A673 (cell line): ENCODE measurements around the gene NUP50. TPM values are rescaled to one million over a fixed set of nuclear protein-coding genes. Genes with fewer than 3 reads are reported as not detected.

ENCODE experiments used
- BruUV-seq: library from RNA; stranded (reverse); fragments of 400-500 nt; replicated peaks from 2 replicates; lab custom pipeline; 2021; lab: Mats Ljungman, UMichigan
- CTCF ChIA-PET: fragments of 300-600 bp; sonication (Branson Sonifier 250); formaldehyde crosslinking; loops from one replicate; lab custom pipeline; 2022; ENCODE audit warnings: antibody characterized with exemption; lab: Charles Lee
- POLR2A ChIA-PET: fragments of 300-600 bp; sonication (Branson Sonifier 250); formaldehyde crosslinking; loops from one replicate; lab custom pipeline; 2022; ENCODE audit warnings: antibody characterized with exemption; ENCODE audit not compliant: low non-redundant PET; lab: Charles Lee
- DNase-seq: peaks from one replicate; pipeline ENCODE4 v3.0.0-alpha.2; 2015; ENCODE audit warnings: low spot score
- H3K27ac ChIP-seq: fragments of 200-600 bp; sonication (generic); 2 replicates; pipeline ENCODE4 v1.5.1; 2016; ENCODE audit warnings: mixed run types, low read depth, mild to moderate bottlenecking, mixed read lengths, antibody characterized with exemption, low read length; ENCODE audit not compliant: poor library complexity, severe bottlenecking
- H3K27me3 ChIP-seq: fragments of 200-600 bp; sonication (generic); replicated peaks from 2 replicates; pipeline ENCODE4 v1.6.1; 2017; ENCODE audit warnings: mixed run types, low read depth, mild to moderate bottlenecking, mixed read lengths, antibody characterized with exemption, low read length; ENCODE audit not compliant: insufficient read depth, poor library complexity
- H3K36me3 ChIP-seq: fragments of 200-600 bp; sonication (generic); 2 replicates; pipeline ENCODE4 v1.6.1; 2016; ENCODE audit warnings: mixed run types, mild to moderate bottlenecking, mixed read lengths, antibody characterized with exemption, low read length; ENCODE audit not compliant: insufficient read depth, poor library complexity, severe bottlenecking
- H3K4me1 ChIP-seq: fragments of 200-600 bp; sonication (generic); 2 replicates; pipeline ENCODE4 v1.6.1; 2017; ENCODE audit warnings: mixed run types, mild to moderate bottlenecking, mixed read lengths, antibody characterized with exemption, low read length; ENCODE audit not compliant: insufficient read depth, poor library complexity, severe bottlenecking
- H3K4me3 ChIP-seq: fragments of 200-600 bp; sonication (generic); 2 replicates; pipeline ENCODE4 v1.5.1; 2016; ENCODE audit warnings: low read depth, mixed run types, mild to moderate bottlenecking, mixed read lengths, low read length; ENCODE audit not compliant: poor library complexity, severe bottlenecking
- H3K9me3 ChIP-seq: fragments of 200-600 bp; sonication (generic); 2 replicates; pipeline ENCODE4 v1.6.1; 2016; ENCODE audit warnings: mixed run types, low read depth, mild to moderate bottlenecking, mixed read lengths, antibody characterized with exemption, low read length; ENCODE audit not compliant: poor library complexity, severe bottlenecking
- CTCF ChIP-seq: fragments of 300-800, 200-600 bp; sonication (generic); conservative IDR thresholded peaks from 2 replicates; pipeline ENCODE4 v1.5.1; 2017; ENCODE audit warnings: low read depth, mild to moderate bottlenecking, antibody characterized with exemption, low read length, moderate library complexity, mixed read lengths
- EZH2 ChIP-seq: fragments of 200-600 bp; sonication (generic); IDR thresholded peaks from 2 replicates; pipeline ENCODE4 v1.6.1; 2017; ENCODE audit warnings: borderline replicate concordance, low read depth, mild to moderate bottlenecking, mixed read lengths, antibody characterized with exemption, low read length; ENCODE audit not compliant: poor library complexity, severe bottlenecking
- intact Hi-C: fragments of 100-400 bp; cut with micrococcal nuclease; formaldehyde crosslinking; loops from one replicate; pipeline ENCODE4 v1.10.0; 2022; ENCODE audit not compliant: unreplicated experiment
- total RNA-seq: library from RNA; stranded (reverse); gene quantifications from 2 replicates; pipeline ENCODE4 v1.2.3, GENCODE V29; 2021

Gene NUP50
- total RNA-seq, 1 experiment from 2014 or later, result 124 TPM

DNA sequence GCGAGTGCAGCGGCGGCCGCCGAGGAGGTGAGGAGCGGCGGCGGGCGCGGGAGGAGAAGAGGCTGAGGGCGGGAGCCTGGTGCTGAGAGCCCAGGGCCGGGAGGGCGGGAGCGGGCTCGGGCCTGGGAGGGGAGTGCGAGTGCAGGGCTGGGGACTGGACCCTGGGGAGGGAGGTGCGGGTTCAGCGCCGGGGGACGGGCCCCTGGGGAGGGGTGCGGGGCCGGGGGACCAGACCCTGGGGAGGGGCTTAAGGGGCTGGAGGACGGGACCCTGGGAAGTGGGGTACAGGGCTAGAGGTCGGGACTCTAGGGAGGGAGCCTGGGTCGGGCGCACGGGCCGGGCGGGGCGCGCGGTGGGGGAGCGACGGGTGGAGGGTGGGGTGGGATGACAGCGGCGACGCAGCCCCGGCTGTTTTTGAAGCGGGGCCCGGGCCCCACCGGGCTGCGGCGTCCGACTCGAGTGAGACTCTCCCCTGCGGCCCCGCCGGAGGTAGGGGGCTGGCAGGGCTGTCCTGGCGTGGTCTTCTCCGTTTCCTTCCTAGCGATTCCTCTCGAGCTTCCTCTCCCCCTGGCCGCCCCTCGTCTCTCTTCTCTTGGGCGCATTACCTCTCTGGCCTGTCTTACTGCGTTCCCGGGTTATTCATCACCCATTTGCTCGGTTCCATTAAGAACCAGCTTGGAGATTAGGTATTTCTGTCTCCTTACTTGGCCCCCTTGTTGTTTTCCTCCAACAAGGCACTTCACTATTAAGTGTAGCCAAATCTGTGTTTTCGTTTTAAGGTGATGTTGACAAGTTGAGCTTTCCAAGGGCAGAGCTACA, 754 bp downstream of the NUP50 start:
- Histone ChIP-seq H3K4me3 (peak overlapping the region; percentile 84), H3K4me1 (peaks cover 29% of the 10 kb centered on the region), H3K27me3 (no peaks in the 10 kb centered on the region), H3K9me3 (no peaks in the 10 kb centered on the region), H3K36me3 (peaks cover 38% of the 10 kb centered on the region), H3K27ac (peak overlapping the region; percentile 94)
- ChIA-PET CTCF (interaction anchor here (0.6 to 0.9 kb wide), 2 partner anchors 21 to 108 kb away, joined by 4 read pairs; no protein-coding TSS in a partner anchor), POLR2A (interaction anchor here (0.6 kb wide), 1 partner anchor 18 kb away, joined by 6 read pairs; no protein-coding TSS in a partner anchor)
- no peak for TF ChIP-seq EZH2
- no TSS peak for BruUV-seq
- DNase-seq, result peak; percentile 8
- intact Hi-C loops, result no loop called here

DNA sequence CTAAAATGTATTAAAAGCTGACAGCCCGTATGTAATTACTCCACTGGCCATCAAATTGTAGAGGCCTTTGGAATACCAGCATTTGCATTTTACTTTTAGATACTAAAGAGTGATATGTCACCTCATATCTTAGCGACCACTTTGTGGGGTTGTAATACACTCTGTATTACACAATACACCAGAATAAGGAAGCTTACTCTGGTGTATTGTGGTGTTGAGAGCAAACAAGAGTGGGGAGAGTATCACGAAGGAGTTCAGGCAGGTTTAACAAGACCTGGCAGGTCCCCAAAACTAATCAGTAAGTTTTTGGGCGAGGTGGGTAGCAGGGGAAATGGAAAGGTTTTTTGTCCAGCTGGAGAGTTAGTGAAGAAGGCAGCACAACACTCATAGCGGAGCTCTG, 3.2 kb downstream of the NUP50 start:
- TF ChIP-seq CTCF (no peak), EZH2 (no peak)
- intact Hi-C loops, result no loop called here
- no peaks in the 10 kb centered on the region for H3K9me3 ChIP-seq
- POLR2A ChIA-PET, result no interaction called here
- no peak overlapping the region for H3K27ac ChIP-seq
- H3K4me3 ChIP-seq, result no peak overlapping the region
- DNase-seq, result no peak
- H3K27me3 ChIP-seq, result no peaks in the 10 kb centered on the region
- CTCF ChIA-PET, result no interaction called here
- H3K4me1 ChIP-seq, result peaks cover 17% of the 10 kb centered on the region
- no TSS peak for BruUV-seq
- peaks cover 63% of the 10 kb centered on the region for H3K36me3 ChIP-seq

DNA sequence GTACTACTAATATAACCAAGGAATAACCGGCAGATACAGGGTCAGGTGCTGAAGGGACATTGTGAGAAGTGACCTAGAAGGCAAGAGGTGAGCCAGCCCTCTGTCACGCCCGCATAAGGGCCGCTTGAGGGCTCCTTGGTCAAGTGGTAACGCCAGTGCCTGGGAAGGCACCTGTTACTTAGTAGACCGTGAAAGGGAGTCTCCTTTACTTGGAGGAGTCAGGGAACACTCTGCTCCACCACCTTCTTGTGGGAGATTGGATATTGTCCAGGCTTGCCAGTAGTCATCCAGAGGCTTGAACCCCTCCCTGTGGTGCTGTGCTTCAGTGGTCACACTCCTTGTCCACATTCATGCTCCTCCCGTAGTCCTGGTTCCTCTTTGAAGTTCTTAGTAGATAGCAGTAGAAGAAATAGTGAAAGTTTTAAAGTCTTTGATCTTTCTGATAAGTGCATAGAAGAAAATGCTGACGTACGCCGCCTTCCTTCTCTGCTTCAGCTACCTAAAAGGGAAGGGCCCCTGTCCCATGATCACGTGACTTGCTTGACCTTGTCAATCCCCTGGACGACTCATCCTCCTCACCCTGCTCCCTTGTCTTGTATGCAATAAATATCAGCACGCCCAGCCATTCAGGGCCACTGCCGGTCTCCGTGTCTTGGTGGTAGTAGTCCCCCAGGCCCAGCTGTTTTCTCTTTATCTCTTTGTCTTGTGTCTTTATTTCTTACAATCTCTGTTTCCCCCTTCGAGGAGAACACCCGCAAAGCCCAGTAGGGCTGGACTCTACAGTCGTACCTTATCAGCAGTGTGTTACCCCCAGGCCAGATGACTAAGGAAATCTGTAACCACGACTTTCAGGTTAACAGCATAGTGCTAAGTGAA, 6.1 kb downstream of the NUP50 start:
- Histone ChIP-seq H3K27ac (no peak overlapping the region), H3K27me3 (no peaks in the 10 kb centered on the region), H3K4me3 (no peak overlapping the region), H3K9me3 (no peaks in the 10 kb centered on the region), H3K4me1 (peaks cover 7% of the 10 kb centered on the region), H3K36me3 (peaks cover 92% of the 10 kb centered on the region)
- DNase-seq, result no peak
- CTCF ChIA-PET, result no interaction called here
- no TSS peak for BruUV-seq
- no peak for TF ChIP-seq EZH2
- POLR2A ChIA-PET, result no interaction called here
- intact Hi-C loops, result no loop called here

DNA sequence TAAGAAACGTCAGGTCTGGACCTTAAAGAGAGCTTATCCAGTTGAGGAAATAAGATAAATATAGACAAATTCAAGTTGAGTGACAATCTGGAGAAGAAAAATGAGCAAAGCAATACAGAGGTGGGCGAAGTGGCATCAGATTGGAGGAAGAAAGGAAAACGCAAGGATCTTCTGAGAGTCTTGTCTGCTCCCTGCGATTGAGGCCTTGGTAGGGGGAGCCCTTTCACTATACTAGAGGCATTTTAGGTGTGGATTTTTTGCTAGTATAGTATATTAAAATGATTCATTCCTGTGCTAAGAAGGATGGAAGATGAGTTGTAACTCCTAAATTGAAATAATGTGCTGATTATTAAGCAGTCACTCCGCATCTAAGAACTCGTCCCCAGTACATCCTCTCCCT, 8.1 kb downstream of the NUP50 start:
- intact Hi-C loops, result no loop called here
- TF ChIP-seq CTCF (no peak), EZH2 (no peak)
- no peak for DNase-seq
- Histone ChIP-seq H3K4me1 (no peaks in the 10 kb centered on the region), H3K27ac (no peak overlapping the region), H3K9me3 (no peaks in the 10 kb centered on the region), H3K36me3 (peaks cover 100% of the 10 kb centered on the region), H3K27me3 (no peaks in the 10 kb centered on the region), H3K4me3 (no peak overlapping the region)
- CTCF ChIA-PET, result no interaction called here
- POLR2A ChIA-PET, result no interaction called here
- BruUV-seq, result no TSS peak
